Esophagus muscularis mucosa (tissue), 3 donors: ENCODE results near the gene MAPK12.

Source experiments
- POLR2A ChIP-seq: fragments of 450-650 bp; IDR thresholded peaks from one replicate; pipeline ENCODE4 v1.6.1; 2017; ENCODE audit warnings: antibody characterized with exemption, moderate library complexity, mild to moderate bottlenecking, low read depth
- TF ChIP-seq, protein P1 (sequence below), 3 experiments: fragments of 200-600 bp in 2 of 3; fragments of 450-650 bp in 1 of 3; sonication (generic) in 2 of 3; IDR thresholded peaks; one replicate each; pipeline ENCODE4 v1.5.1; 2017 to 2019; ENCODE audit warnings: antibody characterized with exemption in 3 of 3, mild to moderate bottlenecking in 2 of 3, moderate library complexity in 1 of 3

DNA sequence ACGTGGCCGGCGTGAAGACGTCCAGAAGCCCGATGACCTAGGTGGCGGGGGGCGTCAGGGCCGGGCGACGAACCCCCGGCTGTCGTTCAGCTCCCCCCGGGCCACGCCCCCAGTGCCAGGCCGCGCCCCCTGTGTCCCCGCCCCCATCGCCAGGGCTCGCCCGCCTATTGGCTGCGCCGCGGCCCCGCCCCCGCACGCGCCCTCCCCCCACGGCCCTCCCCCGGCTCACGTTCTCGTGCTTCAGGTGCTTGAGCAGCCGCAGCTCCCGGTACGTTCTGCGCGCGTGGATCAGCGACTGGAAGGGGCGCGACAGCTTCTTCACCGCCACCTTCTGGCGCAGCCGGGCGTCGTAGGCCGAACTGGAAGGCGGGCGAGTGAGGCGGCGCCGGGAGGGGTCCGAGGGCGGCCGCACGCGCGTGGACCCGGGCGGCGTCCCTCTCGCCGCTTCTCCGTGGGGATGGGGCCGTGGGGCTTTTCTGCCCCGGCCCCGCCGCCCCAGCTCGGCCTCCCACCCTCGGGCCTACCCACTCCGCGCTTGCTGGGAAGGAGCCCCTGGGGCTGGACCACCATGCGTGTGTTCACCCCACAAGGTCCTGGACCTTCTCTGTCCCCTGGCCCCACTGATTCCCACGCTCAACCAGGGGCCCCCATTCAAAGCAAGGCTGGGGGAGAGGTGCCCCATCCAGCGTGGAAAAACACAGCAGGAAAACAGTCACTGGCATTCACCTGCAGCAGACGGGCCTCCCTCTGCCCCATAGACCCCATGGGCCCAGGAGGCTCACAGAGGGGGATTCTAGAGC is 6.3 kb upstream of the MAPK12 start:
- TF ChIP-seq, protein P1, sequence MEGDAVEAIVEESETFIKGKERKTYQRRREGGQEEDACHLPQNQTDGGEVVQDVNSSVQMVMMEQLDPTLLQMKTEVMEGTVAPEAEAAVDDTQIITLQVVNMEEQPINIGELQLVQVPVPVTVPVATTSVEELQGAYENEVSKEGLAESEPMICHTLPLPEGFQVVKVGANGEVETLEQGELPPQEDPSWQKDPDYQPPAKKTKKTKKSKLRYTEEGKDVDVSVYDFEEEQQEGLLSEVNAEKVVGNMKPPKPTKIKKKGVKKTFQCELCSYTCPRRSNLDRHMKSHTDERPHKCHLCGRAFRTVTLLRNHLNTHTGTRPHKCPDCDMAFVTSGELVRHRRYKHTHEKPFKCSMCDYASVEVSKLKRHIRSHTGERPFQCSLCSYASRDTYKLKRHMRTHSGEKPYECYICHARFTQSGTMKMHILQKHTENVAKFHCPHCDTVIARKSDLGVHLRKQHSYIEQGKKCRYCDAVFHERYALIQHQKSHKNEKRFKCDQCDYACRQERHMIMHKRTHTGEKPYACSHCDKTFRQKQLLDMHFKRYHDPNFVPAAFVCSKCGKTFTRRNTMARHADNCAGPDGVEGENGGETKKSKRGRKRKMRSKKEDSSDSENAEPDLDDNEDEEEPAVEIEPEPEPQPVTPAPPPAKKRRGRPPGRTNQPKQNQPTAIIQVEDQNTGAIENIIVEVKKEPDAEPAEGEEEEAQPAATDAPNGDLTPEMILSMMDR (IDR thresholded peaks at IDR 0.05), result peak in 2 of 3 experiments; percentile 24 to 39
- no peak for TF ChIP-seq POLR2A
